ENCODE data around the gene VPS33A.
A peak's percentile ranks its signal among the peaks of the same experiment; 100 is the strongest.
"Not testable (repeated sequence)": the region's sequence is repeated elsewhere in the genome, so short reads cannot be mapped to it uniquely, and the experiment has no call there.

Gene VPS33A

DNA sequence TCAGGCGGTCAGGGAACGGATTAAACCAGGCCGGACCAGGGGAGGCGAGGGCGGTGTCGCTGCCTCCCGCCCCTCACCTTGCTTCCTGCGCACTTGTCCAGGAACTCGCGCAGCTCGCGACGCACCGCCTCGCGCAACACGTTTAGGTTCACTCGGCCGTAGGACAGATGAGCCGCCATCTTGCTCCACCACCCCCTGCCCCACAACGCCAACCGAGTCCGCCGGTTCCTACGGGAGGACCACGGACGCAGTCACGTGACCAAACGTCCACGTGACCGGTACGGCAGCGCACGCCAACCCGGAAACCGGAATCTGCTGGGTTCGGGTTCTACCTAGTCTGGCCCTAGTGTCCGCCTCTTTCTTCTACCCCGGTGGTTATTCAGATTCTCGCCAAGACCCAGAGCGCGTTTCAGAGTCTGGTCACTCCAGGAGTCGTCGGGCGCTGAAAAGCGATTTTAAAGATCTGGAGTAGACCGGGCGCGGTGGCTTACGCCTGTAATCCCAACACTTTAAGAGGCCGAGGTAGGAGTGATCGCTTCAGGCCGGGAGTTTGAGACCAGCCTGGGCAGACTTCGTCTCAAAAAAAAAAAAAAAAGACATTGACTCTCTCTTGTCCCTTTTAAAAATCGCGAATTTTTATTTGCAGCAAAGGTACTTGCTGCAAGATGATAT lies at the start of gene VPS33A:
TSS of gene VPS33A (minus strand) at position 265 of the 672 bp plus-strand sequence. CDS start at position 179, 86 bp downstream.
- peak; percentile 89 to 92 for DNase-seq

DNA sequence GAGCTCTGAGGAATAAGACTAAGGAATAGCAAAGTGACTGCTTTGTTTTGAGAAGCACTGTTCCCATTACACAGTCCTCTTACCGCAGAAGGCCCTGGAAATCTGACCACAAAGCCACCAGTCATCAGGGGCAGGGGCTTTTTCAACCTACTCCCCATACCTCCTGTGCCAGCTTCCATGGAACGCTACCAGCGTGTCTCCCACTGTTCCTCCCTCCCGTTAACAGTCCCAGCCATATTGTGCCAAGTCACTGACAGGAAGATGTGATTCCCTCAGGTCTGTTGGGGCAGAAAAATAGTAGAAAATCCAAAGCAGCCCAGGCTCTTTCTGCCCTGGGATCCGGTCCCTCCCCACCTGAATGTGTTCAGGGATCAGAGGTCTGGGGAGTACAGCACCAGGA lies 46.6 kb upstream of the VPS33A start:
- no peak for DNase-seq

DNA sequence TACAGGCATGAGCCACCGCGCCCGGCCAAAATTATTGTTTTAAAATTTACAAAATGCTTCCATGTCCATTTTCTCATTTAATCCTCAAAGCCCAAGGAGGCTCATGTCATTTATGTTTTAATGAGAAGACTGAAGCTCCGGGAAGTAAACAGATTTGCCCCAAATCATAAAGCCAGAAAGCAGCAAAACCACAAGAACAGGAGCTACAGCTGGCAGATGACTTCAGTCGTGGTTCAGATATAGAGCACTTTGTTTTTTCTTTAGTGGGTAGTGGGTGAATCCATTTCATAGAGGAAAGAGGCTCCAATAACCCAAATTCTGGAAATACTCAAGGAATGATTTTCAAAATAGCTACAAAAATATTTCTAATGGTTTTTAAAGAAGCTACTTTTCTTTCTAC lies 45.4 kb upstream of the VPS33A start:
- DNase-seq = no peak

DNA sequence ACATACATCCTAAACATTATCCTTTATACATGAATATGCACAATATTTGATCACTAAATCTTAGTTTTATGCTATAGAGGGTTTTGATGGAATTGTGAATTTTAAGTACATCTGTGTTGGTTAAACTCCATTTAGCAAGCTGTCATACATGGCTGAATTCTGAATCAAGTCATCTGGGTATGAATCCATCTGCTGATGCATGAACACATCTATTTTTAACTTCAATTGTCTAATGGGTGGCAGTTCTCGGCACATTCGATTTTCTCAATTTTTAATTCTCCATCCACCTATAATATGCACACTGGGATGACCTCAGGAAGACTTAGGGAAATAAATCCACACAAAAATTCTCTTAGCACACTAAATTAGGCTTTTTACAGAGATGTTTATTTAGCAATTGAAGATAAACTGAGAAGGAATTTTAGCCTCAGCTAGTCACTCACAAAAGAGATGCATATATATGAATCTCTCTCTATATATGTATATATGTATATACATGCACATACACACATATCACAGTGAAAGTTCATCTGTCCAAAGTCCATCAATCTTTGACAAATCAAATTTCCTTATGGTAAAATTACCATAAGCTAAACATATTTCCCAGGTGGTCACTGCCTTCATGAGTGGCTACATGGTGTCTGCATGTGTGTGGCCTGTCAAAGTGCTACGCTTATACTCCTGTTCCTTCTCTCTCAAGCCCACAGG lies 44.5 kb upstream of the VPS33A start:
- no peak for DNase-seq

DNA sequence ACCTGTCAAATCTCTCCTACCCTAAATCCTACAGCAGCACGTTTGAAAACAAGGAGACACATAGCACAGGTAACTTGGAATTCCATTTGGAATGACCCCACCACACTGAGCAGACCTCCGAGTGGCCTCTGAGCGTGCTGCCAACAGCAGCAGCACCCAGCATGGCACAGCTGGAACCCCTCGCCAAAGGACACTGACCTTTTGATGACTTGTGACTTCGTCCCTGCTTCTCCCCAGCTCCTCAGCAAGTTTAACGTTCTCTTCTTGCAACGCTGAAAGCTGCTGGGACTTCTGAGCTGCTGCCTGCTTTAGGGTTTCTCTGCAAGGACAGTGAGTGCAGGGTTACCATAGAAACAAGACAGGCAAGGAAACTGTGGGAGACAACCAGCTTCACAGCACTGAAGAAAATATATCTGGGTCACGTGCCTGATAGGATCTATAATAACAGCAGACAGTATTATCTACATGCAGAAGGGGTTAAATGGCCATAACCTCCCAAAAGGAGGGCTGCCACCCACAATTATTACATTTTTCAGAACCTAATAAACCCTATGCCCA lies 43.3 kb upstream of the VPS33A start:
- DNase-seq = no peak

DNA sequence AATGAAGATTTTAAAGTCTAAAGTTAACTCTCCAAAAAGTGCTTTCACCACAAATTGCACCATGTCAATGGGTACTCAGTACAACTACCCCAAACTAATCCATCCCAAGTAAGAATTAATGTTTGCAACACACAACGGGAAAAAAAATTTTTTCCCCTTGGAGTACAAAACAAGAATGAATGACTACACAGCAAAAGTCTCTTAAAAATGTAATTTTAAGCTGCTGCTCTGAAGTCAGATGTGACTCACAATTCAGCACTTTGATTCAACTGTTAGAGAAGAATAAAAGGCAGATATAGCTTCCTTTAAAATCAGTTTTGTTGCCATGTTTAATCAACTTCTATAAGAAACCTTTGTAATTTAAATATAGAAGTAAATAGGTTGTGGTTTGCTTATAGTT lies 42.5 kb upstream of the VPS33A start:
- DNase-seq = no peak

DNA sequence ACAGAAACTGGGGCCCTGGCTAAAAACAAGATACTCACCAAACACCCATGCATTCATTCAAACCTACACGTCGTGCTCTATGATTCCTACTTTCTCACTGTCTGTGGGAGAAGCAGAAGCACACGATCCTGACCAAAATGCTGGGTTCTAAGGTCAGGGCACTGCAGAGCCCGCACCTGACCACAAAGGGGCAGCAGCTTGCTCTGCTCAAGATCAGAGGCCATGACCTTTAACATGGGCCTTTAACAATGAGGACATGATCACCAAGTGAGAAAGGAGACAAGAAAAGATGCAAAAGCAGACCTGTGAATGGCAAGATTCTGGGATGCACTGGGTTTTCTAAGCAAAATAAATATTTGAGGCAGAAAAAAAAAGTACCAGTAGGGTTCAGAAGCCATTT lies 40.1 kb upstream of the VPS33A start:
- DNase-seq = no peak

DNA sequence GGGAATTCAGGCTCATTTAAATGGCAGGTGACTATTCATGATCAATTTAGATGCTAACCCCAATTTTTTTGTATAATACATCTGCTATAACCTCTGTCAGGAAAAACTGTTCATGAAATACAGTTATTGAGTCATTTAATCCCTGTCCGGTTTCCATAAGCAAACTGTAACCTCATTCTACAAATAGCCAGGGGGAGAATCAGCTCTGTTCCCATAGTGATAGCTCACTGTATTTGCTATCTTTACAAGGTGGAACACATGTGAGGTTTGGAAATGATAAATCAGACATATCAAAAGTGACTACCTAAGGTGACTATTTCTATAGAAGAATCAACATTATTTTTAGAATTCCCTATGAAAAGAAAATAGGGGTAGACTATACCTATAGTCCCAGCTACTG lies 38.6 kb upstream of the VPS33A start:
- DNase-seq = no peak

DNA sequence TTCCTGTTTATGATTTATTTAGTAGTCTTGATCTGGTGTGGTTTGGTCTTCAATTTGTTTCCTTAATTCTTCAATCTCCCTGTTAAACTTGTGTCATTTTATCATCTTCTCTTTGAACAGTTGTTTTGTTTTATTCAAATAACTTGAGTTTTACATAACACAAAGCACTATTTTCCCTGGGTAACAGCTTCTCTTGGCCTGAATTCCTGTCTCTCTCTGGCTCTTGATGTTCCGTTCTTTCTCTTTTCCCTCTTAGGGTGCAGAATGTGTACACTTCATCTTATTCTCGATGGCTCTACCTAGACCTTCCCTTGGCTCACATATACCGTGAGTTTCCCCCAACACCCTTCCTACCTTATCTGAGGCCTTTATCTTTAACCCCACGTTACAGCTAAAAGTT lies 36.8 kb upstream of the VPS33A start:
- DNase-seq = no peak

DNA sequence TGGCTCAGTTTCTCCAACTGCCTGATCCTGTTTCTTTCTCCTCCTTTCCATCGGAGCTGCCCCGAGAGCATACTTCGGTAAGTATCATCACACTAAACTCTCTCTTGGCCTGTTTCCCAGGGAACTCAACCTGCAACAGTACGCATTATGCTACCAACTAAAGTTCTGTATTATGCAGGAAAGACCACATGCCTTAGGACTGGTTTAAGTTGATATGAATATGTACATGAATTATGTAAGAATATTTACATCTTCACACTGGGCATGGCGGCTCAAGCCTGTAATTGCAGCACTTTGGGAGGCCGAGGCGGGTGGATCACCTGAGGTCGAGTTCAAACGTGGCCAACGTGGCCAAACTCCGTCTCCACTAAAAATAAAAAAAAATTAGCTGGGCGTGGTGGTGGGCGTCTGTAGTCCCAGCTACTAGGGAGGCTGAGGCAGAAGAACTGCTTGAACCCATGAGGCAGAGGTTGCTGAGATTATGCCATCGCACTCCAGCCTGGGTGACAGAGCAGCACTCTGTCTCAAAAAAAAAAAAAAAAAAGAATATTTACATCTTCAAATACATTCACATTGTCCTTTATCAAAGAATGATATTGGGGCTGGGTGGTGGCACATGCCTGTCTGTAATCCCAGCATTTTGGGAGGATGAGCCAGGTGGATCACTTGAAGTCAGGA lies 31.9 kb upstream of the VPS33A start:
- no peak for DNase-seq

DNA sequence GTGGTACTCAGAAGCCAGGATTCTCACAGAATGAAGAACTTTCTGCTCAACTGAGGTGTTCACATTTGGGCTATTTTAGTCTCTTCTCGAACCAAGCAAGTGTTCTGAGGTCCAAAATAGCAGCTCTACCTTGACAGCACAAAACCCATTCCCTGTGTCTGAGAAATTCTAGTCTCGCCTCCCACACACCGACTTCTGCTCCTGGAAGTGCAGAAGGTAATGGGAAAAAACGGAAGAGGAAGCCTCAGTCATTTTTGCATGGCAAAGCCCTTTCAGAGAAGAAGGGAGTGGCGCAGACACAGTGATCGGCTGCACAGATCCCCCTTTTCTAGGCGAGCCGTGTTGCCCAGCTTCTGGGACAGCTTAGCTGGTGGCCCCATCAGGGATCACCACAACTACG lies 31.2 kb upstream of the VPS33A start:
- no peak for DNase-seq

DNA sequence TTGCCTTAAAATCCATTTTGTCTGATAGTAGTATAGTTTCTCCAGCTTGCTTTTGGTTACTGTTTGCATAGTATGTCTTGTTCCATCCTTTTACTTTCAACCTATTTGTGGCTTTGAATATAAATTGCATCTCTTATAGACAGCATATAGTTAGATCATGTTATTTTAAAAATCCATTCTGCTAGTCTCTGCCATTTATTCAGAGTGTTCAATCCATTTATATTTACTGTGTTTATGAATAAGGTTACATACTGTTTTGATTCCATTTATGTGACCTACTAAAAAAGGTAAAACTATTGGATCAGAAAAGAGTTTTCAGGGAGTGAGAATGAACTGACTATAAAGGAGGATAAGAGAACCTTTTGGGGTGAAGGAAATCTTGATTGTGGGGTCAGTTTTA lies 29.6 kb upstream of the VPS33A start:
- no peak for DNase-seq

DNA sequence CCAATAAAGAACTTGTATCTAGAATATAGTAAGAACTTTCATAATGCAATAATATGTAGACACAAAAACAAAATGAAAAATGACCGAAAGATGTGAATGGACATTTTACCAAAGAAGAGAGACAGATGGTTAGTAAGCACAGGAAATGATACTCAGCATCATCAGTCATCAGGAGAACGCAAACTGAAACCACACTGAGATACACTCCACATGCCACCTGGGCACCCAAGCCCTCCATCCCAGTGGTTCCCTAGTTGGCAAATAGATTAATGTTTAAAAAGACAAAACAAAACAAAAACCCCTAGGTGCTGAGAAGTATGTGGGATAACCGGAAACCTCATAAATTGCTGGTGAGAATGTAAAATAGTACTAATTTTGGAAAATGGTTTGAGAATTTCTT lies 26.8 kb upstream of the VPS33A start:
- no peak for DNase-seq

DNA sequence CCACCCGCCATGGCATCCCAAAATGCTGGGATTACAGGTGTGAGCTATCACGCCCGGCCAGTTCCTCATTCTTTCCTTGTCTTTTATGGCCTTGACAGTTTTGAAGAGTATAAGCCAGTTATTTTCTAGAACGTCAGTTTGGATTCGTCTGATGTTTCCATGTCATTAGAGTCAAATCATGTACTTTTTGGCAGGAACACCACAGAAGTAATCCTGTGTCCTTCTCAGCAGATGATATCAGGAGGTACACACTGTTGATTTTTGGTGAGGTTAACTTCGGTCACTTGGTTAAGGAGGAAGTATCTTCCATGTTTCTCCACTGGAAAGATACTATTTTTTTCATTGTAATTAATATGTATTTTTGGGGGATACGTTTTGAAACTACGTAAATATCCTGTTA lies 25.1 kb upstream of the VPS33A start:
- no peak for DNase-seq

DNA sequence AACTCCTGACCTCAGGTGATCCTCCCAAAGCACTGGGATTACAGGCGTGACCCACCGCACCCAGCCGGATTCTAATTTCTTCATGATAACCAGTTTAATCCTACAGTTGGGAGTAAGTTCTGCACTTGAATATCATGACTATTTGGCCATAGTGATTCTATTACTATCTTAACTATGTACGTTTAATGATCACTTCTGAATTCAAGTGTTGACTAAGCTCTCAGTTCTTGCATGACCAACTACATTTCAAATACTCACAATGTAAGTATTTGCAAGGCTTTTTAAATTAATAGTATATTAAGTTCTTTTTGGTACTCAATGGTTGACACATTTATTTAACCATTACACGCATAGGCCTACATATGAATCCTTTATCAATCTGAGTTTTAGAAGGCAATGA lies 17.4 kb upstream of the VPS33A start:
- no peak for DNase-seq

DNA sequence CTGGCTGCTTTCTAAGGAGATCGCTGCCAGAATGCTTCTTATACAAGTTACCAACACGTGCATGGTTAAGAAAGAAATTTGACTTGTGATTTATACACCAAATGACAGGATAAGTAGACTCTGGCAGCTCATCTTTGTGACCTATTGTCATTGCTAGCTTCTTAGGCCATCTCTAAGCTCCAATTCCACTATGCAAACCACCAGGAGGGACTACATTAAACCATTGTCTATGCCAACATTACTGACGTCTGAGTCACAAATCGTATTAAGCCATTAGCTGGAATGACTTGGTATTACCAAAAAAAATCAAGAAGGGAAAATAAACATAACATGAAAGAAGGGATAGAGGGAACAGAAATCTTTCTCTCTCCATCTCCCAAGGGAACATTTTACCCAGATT lies 15.8 kb upstream of the VPS33A start:
- DNase-seq = no peak

DNA sequence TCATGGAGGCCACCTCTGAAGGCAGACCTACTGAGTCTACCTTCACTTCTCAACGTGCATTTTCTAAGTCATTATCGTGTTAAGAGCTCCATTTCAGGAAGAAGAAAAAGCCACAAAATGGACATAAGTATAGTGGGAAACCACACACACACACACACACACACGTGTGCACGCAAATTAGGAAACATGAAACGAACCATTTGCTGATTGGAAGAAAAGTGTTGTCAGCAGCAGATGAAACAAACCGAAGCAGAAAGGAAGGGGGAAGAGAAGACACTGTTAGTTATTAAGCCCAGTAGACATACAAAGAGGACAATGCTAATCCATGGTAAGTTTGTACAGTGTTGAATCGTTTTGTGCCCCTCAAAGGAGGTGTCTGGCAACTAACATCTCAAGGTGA lies 9.9 kb upstream of the VPS33A start:
- no peak for DNase-seq

DNA sequence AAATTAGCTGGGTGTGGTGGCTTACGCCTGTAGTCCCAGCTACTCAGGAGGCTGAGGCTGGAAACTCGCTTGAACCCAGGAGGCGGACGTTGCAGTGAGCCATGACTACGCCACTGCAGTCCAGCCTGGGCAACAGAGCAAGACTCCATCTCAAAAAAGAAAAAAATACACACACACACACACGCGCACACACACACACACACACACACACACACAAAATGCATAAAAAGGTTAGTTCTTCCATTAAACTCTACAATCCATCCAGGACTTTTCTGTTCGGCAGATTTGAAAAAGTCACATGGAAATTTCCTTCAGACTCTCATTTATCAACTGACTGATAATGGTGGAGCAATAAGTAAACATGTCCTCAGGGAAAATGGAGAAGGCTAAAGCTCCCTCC lies 9.2 kb upstream of the VPS33A start:
- no peak for DNase-seq

DNA sequence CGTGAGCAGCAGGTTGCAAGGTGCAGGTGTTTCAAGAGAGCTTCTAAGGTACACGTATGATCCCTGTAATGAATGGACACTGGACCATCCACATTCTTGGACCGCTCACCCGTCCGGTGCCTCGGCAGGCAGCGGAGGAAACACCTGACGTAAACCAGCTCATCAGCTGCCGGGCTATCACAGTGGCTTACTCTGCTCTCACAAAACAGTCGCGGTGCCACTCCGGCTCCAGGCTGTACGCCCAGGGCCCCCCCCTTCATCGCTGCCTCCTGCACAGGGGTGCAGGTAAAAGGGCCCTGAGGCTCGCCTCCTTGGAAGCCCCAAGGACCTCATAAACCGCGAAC lies 436 bp downstream of the VPS33A start:
- DNase-seq = peak in 1 of 2 donors; percentile 53

DNA sequence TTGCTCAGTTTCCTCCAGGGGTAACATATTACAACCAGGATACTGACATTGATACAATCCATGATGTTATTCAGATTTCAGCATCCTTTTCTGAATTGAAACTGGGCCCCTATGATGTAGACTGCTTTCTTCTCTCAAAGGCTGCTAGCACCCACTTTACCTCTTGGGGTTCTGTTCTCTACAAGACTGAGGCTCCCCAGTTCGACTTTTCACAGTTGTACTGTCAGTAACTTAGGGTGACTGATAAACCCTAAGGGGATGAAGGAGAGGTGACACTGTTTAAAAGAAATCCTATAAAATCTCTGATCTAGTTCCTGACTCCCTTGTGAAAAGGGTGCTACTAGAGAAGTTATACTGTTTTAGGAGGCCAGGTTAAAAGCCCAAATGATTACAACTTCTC lies 818 bp downstream of the VPS33A start:
- no peak for DNase-seq

DNA sequence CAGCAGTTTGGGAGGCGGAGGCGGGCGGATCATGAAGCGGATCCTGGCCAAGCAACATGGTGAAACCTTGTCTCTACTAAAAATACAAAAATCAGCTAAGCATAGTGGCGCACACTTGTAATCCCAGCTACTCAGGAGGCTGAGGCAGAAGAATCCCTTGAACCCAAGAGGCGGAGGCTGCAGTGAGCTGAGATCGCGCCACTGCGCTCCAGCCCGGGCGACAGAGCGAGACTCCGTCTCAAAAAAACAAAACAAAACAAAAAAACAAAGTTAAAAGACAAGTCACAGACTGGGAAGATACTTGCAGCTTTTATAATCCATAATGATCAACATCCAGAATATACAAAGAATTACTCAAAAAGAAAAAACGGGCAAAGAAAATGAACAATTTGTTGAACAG lies 5.6 kb downstream of the VPS33A start:
- not testable (repeated sequence) for DNase-seq

DNA sequence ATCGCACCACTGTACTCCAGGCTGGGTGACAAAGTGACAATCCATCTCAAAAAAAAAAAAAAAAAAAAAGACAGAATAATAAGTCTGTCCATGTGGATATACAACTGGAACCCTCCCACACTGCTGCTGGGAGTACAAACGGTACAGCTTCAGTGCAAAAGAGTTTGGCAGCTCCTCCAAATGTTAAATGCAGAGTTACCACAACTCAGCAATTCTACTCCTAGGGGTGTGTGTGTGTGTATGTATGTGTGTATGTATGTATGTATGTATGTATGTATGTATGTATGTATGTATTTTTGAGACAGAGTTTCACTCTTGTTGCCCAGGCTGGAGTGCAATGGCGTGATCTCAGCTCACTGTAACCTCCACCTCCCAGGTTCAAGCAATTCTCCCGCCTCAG lies 7.4 kb downstream of the VPS33A start:
- DNase-seq = not testable (repeated sequence)

DNA sequence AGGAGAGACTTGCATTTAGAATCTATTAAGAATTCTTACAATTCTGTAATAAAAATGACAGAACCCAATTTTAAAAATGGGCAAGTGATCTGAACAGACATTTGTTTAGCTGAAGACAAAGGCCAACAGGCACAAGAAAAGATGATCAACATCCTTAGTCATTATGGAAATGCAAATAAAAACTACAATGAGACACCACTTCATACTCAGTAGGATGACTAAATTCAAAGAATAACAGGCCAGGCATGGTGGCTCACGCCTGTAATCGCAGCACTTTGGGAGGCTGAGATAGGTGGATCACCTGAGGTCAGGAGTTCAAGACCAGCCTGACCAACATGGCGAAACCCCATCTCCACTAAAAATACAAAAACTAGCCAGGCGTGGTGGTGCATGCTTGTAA lies 7.8 kb downstream of the VPS33A start:
- DNase-seq = not testable (repeated sequence)

DNA sequence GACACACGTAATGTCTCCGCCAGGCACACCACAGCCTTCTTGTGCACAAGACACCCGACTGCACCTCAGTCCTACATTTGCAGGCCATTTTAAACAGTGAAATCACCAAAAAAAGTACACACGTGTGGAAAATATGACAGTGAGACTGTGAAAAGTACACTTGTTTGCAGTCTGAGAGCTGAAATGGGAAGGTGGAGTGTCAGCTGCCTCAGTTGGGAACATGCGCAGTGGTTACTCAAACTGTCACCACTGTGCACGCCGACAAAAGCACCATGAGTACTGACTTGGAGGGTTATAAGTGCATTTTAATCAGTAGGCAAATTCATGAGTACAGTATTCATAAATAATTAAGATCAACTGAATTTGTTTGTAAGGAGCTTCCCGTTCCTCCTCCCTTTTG lies 15.8 kb downstream of the VPS33A start:
- no peak for DNase-seq

Data from activated CD4-positive, alpha-beta T cell treated with anti-CD3 and anti-CD28 coated beads for 4 hours (primary cell).